NOMO-1 treated with DMSO at 0.1 percent for 48 hours (cell line): ENCODE data around the gene ZNF516.

Source experiments
- DNase-seq: peaks from one replicate; lab custom pipeline; 2025; ENCODE audit not compliant: unreplicated experiment; lab: John Stamatoyannopoulos, UW

ZNF516 gene

GRCh38 chr18:76457475-76457874 is 37.6 kb downstream of the ZNF516 start:
- no peak for DNase-seq

GRCh38 chr18:76456823-76457222 is 38.2 kb downstream of the ZNF516 start:
- no peak for DNase-seq

GRCh38 chr18:76456018-76456750 is 38.9 kb downstream of the ZNF516 start:
- no peak for DNase-seq

GRCh38 chr18:76455003-76455676 is 39.9 kb downstream of the ZNF516 start:
- DNase-seq = no peak

DNA sequence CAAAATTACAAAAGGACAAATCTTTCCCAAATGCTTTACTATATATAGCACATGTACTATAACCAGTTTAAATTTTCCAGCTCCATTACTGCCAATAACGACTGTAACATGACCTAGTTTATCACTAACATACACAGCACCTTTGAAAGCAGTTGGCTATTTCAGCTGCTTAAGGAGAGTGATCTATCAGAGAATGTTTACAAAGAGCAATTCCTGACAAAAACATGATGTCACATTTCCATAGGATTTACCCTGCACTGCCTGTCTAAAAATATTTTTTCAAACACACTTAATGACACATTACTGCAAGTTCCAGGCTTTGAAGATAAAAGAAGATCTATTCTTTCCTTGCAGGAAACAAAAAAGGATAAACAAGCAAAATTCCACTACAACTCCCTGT is 40.6 kb downstream of the ZNF516 start:
- no peak for DNase-seq

GRCh38 chr18:76453932-76454331 is 41.1 kb downstream of the ZNF516 start:
- no peak for DNase-seq

GRCh38 chr18:76453057-76453561 is 41.9 kb downstream of the ZNF516 start:
- no peak for DNase-seq

GRCh38 chr18:76452357-76452756 is 42.7 kb downstream of the ZNF516 start:
- peak; percentile 35 for DNase-seq

DNA sequence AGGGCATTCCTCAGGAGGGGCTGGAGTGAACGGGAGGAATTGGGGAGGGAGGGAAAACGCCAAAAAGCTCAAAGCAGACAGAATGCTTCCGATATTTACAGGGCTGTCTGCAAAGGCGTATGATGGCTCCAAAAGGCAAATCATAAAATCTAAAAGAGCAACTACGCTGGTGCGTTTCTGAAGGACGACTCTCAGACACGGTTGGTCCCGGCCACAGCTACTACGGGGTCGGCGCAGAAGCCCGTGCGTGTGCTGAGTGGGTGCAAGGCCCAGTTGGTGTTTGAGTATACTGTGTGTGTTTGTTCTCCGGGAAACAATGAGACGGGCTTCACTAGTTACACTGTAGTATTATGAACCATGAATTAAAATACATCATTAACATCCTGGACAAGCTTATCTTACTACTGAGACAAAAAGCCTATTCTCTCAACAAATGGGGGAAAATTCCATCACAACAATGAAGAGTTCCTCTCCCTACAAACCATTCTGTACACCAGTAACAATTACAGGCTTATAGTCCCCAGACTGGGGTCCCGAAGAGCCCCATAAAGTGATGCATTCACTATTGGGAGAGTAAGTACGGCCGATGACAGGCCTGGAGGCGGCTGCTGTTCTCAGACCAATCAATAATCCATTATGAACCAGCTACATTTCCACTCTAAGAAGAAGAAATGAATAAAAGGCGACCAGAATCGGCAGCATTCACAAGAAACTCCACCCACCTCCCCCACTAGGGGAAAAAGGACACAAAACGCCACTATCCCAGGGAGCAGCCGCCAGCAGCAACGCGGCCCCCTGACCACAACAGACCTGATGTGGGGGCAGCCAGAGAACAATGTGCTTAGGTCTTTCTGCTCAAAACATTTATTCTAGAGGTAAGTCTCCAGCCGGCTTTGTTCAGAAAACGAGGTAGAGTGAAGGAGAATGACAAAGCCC is 43.4 kb downstream of the ZNF516 start:
- DNase-seq = no peak

DNA sequence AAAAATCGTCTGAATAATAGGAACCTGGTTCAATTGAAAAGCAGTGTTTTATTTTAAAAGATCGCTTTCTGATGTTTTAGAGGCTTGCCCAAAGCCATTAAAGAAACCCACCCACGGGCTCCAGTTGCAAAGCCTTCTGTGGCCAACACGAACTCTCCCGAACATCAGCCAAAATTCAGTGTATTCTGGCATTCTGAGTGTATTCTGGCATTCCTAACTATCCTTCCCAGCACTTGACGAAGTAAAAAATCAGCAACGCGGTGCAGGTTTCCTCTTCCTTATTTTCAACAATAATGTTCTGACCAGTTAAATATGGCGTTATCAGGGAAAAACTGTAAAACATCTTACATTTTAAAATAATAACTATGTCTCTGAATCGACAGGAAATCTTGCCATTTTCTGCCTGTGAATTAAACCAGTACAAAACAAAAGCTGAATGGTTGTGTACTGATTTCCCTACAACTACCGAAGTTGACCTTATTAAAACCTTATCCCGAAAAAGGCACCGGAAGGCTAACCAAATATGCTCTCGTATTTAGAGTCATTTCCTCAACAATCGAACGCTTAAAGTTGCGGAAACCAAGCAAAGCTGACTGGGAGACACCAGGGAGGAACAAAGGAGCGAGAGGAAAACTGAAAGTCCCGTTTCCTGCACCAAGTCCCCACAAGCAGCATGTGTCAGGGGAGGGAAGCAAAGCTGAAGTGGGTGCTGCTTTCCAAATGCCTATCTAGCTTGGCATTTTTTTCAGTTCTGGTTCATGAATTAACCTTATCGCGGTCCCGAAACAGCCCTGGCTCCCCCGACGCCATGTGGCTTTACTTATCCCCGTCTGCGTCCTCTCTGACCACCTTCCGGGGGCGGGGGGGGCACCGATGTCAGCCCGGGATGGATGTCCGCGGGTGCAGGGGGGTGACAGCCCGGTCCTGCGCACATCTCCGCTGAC is 44.3 kb downstream of the ZNF516 start:
- DNase-seq = peak; percentile 19

DNA sequence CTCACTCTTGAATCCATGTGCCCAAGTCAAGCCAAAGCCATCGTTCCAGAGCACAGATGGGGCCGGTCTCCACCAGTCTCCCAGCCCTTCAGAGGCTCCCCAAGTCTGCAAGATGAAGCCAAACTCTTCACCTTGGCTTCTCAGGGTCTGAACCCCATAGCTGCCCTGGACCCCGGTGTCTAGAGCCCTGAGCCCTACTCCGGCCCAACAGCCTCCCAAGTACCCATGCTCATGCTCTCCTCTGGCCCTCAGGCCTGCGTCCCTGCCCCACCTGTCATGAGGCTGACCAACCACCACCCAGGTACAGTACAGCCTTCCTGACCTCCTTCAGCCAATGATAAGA is 46.0 kb downstream of the ZNF516 start:
- DNase-seq = no peak

DNA sequence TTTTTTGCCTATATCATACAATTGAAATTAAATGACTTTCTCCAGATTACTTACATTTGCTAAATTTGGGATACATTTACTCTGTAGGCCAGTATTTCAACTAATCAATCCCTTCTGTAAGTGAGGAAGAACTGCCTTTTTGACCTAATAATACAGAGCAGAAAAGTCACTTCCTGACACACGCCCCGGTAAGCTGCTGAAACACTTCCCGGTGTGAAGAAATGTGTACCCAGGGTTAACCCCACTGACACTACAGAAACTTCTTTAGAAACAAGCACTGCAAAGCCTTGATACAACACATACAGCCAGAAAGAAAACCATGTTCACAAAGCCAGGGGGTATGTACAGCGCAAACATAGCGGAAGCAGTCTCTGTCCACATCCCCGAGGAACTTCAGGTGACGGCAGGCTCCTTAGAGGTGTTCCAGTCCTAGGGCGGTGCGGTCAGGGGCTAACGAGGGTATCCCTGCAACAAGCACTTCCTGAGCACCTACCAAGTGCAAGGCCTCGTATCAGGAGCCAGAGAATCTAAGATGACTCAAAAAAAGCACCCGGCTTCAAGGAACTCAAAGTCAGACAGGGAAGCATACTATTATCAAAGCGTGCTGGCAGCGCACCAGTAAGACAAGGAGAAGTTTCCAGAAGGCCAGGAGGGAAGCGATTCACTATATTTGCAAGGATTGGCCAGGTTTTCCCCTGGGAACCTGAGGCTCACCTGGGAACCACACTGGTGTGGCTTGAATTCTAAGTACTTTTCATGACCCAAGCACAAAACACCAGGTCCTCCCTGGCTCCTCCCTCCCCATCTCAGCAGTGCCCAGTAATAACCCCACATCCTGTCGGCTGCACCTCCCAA is 46.6 kb downstream of the ZNF516 start:
- peak; percentile 73 for DNase-seq

DNA sequence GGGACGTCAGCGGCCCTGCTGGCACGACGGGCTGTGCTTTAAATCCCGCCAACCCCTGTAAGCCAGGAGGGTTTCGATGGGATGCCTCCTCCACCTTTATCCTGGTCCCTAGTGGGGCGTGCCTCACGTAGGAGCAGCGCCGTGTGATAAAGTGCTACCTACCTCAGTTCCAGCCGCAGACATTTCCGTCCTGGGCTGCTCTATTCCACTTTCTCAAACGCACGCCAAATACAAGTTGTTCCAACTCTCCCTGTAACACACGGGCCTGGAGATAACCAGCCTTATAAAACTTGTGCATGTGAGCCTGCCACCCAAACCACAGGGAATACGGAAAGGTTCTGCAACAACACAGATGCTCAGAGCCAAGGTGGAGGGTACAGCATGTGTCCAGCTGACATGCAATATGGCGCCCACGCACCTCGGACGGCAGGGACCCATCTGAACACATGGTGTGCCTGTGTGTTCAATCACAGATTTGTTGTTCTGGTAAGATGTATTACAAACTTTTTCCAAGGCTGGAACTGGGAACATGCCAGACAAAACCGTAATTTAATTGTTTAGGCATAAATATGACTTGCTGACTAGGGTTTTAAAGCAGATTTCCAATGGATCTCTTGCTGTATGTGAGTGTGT is 47.7 kb downstream of the ZNF516 start:
- DNase-seq = no peak

- DNase-seq = no peak
Measured at GRCh38 chr18:76446321-76447257, 48.5 kb downstream of the ZNF516 start.

DNA sequence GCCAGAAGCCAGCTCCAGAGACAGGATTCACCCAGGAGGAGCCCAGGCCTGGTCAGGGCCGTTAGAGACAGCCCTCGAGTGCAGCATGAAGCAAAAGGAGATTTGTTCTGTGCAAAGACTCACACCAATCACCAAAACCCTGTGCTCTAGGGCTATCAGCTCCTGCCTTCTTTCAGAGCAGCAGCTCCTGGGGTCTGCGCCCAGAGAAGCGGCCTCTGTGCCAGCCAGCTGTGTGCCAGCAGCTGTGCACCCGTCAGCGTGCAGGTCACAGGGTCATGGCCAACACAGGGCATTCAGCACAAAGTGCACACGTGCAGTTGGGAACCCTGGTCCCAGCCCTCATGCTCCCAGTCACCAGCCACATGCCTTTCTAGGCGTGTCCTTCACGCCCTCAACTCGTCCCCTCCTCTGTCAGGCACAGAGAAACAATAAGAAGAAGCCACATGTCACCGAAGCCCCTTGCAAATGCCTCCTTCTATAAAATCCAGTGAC is 49.3 kb downstream of the ZNF516 start:
- DNase-seq = no peak

DNA sequence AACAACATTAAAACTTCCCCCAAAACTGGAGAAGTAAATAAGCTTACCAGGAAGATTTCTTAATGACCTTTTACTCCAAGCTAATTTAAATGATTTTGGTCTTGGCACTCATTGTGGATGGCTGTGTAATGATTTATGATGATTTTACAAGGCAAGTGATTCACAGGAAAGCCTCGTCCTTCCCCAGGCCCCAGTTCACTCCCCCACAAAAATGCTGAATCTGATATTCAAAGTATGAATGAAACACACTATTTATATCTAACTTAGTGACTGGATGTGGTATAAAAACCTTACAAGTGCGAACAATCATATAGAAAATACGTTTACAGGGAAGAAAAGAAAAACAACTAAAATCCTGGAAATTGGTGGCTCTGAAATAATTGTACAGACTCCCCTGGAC is 49.8 kb downstream of the ZNF516 start:
- DNase-seq = no peak

DNA sequence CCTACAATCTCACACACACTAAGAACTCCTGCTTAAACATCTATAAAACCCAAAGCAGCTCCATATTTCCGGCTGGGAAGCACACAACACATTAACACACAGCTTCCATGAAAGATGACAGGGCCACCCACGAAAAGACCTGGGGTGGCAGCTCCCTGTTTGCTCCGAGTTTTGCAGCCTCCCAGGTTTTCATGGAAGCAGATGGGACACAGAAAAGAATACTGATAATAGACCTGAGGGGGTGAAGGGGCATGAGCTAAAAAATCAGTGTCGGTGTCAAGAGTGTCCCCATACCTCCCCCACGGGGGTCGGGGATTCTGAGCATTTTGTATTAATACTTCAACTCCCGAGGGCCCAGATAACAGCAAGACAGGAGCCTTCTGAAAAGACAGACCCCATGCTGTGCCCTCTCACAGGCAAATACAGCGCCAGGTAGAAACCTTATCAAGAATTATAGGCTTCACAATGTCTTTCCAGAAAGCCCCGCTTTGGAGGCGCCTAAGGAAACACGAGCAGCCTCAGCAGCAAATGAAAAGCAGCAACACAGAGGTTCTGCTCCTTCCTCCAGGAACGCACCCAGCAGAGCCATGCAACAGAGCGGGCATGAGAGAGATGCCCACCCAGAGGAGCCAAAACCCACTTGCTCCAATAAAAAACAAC is 50.5 kb downstream of the ZNF516 start:
- DNase-seq = no peak
